ENCODE measurements around the gene SLC7A6.

DNA sequence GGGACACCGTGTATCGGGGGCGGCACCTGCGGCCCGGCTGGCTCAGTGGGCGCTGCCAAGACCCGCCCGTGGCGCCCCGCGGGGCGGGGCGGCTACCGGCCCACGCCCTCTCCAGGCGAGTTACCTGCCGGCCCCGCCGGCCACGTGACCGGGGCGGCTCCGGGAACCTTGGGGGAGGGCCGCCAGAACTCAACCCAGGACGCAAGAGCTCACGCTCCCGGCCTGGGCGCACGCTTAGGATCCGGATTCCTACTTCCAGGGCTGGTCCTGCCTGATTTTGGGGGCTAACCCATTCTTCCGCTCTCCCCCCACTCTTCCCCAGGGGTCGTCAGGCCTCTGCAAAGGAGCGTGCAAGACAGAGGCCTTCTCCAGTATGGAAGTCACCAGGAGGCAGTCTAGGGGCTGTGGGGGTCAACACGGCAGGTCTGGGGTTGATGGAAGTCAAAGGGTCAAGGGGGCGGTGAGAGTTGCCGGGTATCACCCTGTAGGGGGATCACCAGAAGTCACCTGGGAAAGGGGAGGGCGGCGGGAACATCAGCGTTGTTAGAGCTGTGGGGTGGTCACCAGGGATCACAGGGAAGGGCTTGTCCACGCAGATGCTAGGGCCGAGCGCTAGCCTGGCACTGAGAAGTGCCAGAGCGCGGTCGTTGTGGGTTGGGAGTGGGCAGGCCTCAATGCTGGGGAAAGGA lies 28.0 kb upstream of the SLC7A6 start:
- TF ChIP-seq SAP30 (IDR thresholded peaks at IDR 0.05; ENCODE audit: insufficient read depth, insufficient replicate concordance, low read length) (no peak), CTCF (IDR thresholded peaks at IDR 0.05; ENCODE audit: control extremely low read depth in 1 of 3, insufficient read depth in 1 of 3, low read depth in 1 of 3, low read length in 3 of 3) (no peak), CHD2 (IDR thresholded peaks at IDR 0.05; ENCODE audit: low read length) (no peak), POLR2A (IDR thresholded peaks at IDR 0.05; ENCODE audit: control extremely low read depth in 1 of 2, low read depth in 2 of 2, low read length in 2 of 2) (peak; percentile 27 to 67; a peak in 2 of 3 replicates), MAFK (IDR thresholded peaks at IDR 0.05; ENCODE audit: low read depth, low read length) (no peak), EZH2 (IDR thresholded peaks at IDR 0.05; ENCODE audit: low read depth, low read length, severe bottlenecking) (no peak), TBP (IDR thresholded peaks at IDR 0.05; ENCODE audit: low read depth, low read length) (peak; percentile 20; the same call in 1 of the 2 replicates), RFX5 (IDR thresholded peaks at IDR 0.05; ENCODE audit: borderline replicate concordance, low read depth, low read length) (no peak), TCF12 (IDR thresholded peaks at IDR 0.05; ENCODE audit: low read depth, low read length) (no peak), POLR2AphosphoS5 (IDR thresholded peaks at IDR 0.05; ENCODE audit: low read depth, low read length) (no peak; the same call in 1 of the 2 replicates)
